Mesenchymal stem cell (in vitro differentiated cells and primary cell): ENCODE results near the gene VPS4A.

Experiments
- DNase-seq: peaks from one replicate; pipeline ENCODE4 v3.0.0-alpha.2; 2013
- H2AFZ ChIP-seq: one replicate; pipeline ENCODE4 v1.6.1; 2013; ENCODE audit warnings: low read depth, mild to moderate bottlenecking, control low read depth, inconsistent platforms, low read length, moderate library complexity
- H2AK5ac ChIP-seq: 2 replicates; pipeline ENCODE4 v1.6.1; 2013; ENCODE audit warnings: low read length, moderate library complexity, mild to moderate bottlenecking, inconsistent platforms; ENCODE audit not compliant: severe bottlenecking
- H2BK120ac ChIP-seq: one replicate; pipeline ENCODE4 v1.6.1; 2013; ENCODE audit warnings: low read depth, mild to moderate bottlenecking, inconsistent platforms, low read length, moderate library complexity
- H2BK12ac ChIP-seq, 2 experiments: one replicate each; pipeline ENCODE4 v1.6.1; 2013; ENCODE audit warnings: inconsistent platforms in 2 of 2, low read length in 2 of 2, mild to moderate bottlenecking in 2 of 2, moderate library complexity in 2 of 2, control low read depth in 1 of 2
- H2BK15ac ChIP-seq: one replicate; pipeline ENCODE4 v1.6.1; 2013; ENCODE audit warnings: mild to moderate bottlenecking, low read depth, inconsistent platforms; ENCODE audit not compliant: poor library complexity, severe bottlenecking
- H2BK5ac ChIP-seq: 2 replicates; pipeline ENCODE4 v1.6.1; 2013; ENCODE audit warnings: low read depth, mild to moderate bottlenecking, low read length, control low read depth, inconsistent platforms; ENCODE audit not compliant: poor library complexity, severe bottlenecking
- H3K14ac ChIP-seq, 2 experiments: one replicate each; pipeline ENCODE4 v1.6.1; 2013; ENCODE audit warnings: inconsistent platforms in 2 of 2, low read length in 2 of 2, control low read depth in 1 of 2, mild to moderate bottlenecking in 1 of 2, moderate library complexity in 1 of 2
- H3K18ac ChIP-seq, 2 experiments: one replicate each; pipeline ENCODE4 v1.6.1; 2013; ENCODE audit warnings: inconsistent platforms in 2 of 2, low read length in 2 of 2, control low read depth in 1 of 2, low read depth in 1 of 2, mild to moderate bottlenecking in 1 of 2
- H3K23ac ChIP-seq, 2 experiments: one replicate each; pipeline ENCODE4 v1.6.1; 2013; ENCODE audit warnings: inconsistent platforms in 2 of 2, low read length in 2 of 2, mild to moderate bottlenecking in 2 of 2, moderate library complexity in 2 of 2, control low read depth in 1 of 2
- H3K27ac ChIP-seq: 2 replicates; pipeline ENCODE4 v1.5.1; 2013; ENCODE audit warnings: mild to moderate bottlenecking, moderate library complexity, low read length, control low read depth, inconsistent platforms; ENCODE audit not compliant: poor library complexity, severe bottlenecking
- H3K27me3 ChIP-seq, 2 experiments: 2 replicates each; pipeline versions ENCODE4 v1.6.1 to v1.7.0; 2013; ENCODE audit warnings: low read length in 2 of 2, mild to moderate bottlenecking in 2 of 2, moderate library complexity in 2 of 2, control low read depth in 1 of 2, inconsistent platforms in 1 of 2; ENCODE audit not compliant: control insufficient read depth in 1 of 2, insufficient read depth in 1 of 2
- H3K36me3 ChIP-seq, 2 experiments: 2 replicates each; pipeline versions ENCODE4 v1.6.1 to v1.7.0; 2013; ENCODE audit warnings: low read length in 2 of 2, control low read depth in 1 of 2, inconsistent platforms in 1 of 2, low read depth in 1 of 2, mild to moderate bottlenecking in 1 of 2; ENCODE audit not compliant: insufficient read depth in 2 of 2, control insufficient read depth in 1 of 2
- H3K4ac ChIP-seq, 2 experiments: one replicate each; pipeline ENCODE4 v1.6.1; 2013; ENCODE audit warnings: inconsistent platforms in 2 of 2, low read length in 2 of 2, mild to moderate bottlenecking in 2 of 2, moderate library complexity in 2 of 2, control low read depth in 1 of 2, low read depth in 1 of 2
- H3K4me1 ChIP-seq: 2 replicates; pipeline ENCODE4 v1.6.1; 2013; ENCODE audit warnings: low read depth, low read length, control low read depth; ENCODE audit not compliant: control insufficient read depth, insufficient read depth
- H3K4me2 ChIP-seq: 2 replicates; pipeline ENCODE4 v1.6.1; 2013; ENCODE audit warnings: low read length, mild to moderate bottlenecking, inconsistent platforms; ENCODE audit not compliant: poor library complexity, severe bottlenecking
- H3K4me3 ChIP-seq, 2 experiments: 2 replicates each; pipeline versions ENCODE4 v1.5.1 to v1.7.0; 2013; ENCODE audit warnings: low read length in 2 of 2, mild to moderate bottlenecking in 2 of 2, control low read depth in 1 of 2, low read depth in 1 of 2; ENCODE audit not compliant: insufficient read depth in 1 of 2
- H3K79me1 ChIP-seq: replicated peaks from 2 replicates; pipeline ENCODE4 v1.6.1; 2013; ENCODE audit warnings: mild to moderate bottlenecking, control low read depth, low read length, inconsistent platforms; ENCODE audit not compliant: poor library complexity, severe bottlenecking
- H3K9ac ChIP-seq: 2 replicates; pipeline ENCODE4 v1.7.0; 2013; ENCODE audit warnings: mild to moderate bottlenecking, low read length, moderate library complexity
- H3K9me3 ChIP-seq: 2 replicates; pipeline ENCODE4 v1.7.0; 2013; ENCODE audit warnings: mild to moderate bottlenecking, low read length; ENCODE audit not compliant: control insufficient read depth
- H4K8ac ChIP-seq: one replicate; pipeline ENCODE4 v1.6.1; 2013; ENCODE audit warnings: inconsistent platforms, mild to moderate bottlenecking, low read length, moderate library complexity
- H4K91ac ChIP-seq: one replicate; pipeline ENCODE4 v1.6.1; 2013; ENCODE audit warnings: mild to moderate bottlenecking, low read length, inconsistent platforms
- WGBS: methylation state at CpG from one replicate; pipeline ENCODE4 v1.1.7; 2013; ENCODE audit warnings: mixed read lengths; 5-methylcytosine and 5-hydroxymethylcytosine counted together

The VPS4A gene

GRCh38 chr16:69363281-69363717 lies 52.1 kb downstream of the VPS4A start:
- no peak overlapping the region for H3K14ac ChIP-seq
- H3K27me3 ChIP-seq = no peaks in the 10 kb centered on the region
- H3K9me3 ChIP-seq = no peaks in the 10 kb centered on the region
- peaks cover 58 to 70% of the 10 kb centered on the region in 2 experiments for H3K36me3 ChIP-seq
- WGBS = 96% methylated on average over 5 of the region's 5 CpGs
- H3K23ac ChIP-seq = no peak overlapping the region
- no peak overlapping the region for H2BK120ac ChIP-seq
- no peak overlapping the region for H2BK15ac ChIP-seq
- no peak overlapping the region for H3K4me2 ChIP-seq
- H3K4me1 ChIP-seq = no peaks in the 10 kb centered on the region
- H3K27ac ChIP-seq = no peak overlapping the region
- H2AK5ac ChIP-seq = no peak overlapping the region
- no peak overlapping the region for H4K91ac ChIP-seq
- peaks cover 20% of the 10 kb centered on the region for H3K79me1 ChIP-seq
- H3K18ac ChIP-seq = no peak overlapping the region
- no peak overlapping the region for H2BK12ac ChIP-seq
- no peak overlapping the region for H3K4ac ChIP-seq
- H3K4me3 ChIP-seq = no peak overlapping the region
- H4K8ac ChIP-seq = no peak overlapping the region
- no peak overlapping the region for H2AFZ ChIP-seq
- no peak overlapping the region for H3K9ac ChIP-seq
- no peak overlapping the region for H2BK5ac ChIP-seq
- no peak for DNase-seq

GRCh38 chr16:69364088-69364487 lies 52.9 kb downstream of the VPS4A start:
- no peak for DNase-seq
- Histone ChIP-seq H3K23ac (no peak overlapping the region), H3K18ac (no peak overlapping the region), H3K36me3 (peaks cover 61 to 77% of the 10 kb centered on the region in 2 experiments), H2AK5ac (no peak overlapping the region), H3K4ac (no peak overlapping the region), H3K4me1 (no peaks in the 10 kb centered on the region), H3K27ac (no peak overlapping the region), H2BK5ac (no peak overlapping the region), H2BK120ac (no peak overlapping the region), H3K27me3 (no peaks in the 10 kb centered on the region), H3K9ac (no peak overlapping the region), H3K4me2 (no peak overlapping the region), H3K9me3 (no peaks in the 10 kb centered on the region), H3K79me1 (peaks cover 20% of the 10 kb centered on the region), H3K4me3 (no peak overlapping the region), H3K14ac (no peak overlapping the region), H2BK15ac (no peak overlapping the region), H4K91ac (no peak overlapping the region), H2AFZ (no peak overlapping the region), H4K8ac (no peak overlapping the region), H2BK12ac (no peak overlapping the region)
- WGBS = 86% methylated on average over 1 of the region's 2 CpGs

- Histone ChIP-seq H3K4ac (no peak overlapping the region), H2BK15ac (no peak overlapping the region), H3K27me3 (no peaks in the 10 kb centered on the region), H2AFZ (no peak overlapping the region), H2BK12ac (no peak overlapping the region), H3K4me3 (no peak overlapping the region), H4K91ac (no peak overlapping the region), H3K14ac (no peak overlapping the region), H2BK5ac (no peak overlapping the region), H3K4me1 (no peaks in the 10 kb centered on the region), H3K23ac (no peak overlapping the region), H3K18ac (no peak overlapping the region), H3K27ac (no peak overlapping the region), H3K9me3 (no peaks in the 10 kb centered on the region), H3K9ac (no peak overlapping the region), H2AK5ac (no peak overlapping the region), H3K4me2 (no peak overlapping the region), H3K79me1 (peaks cover 22% of the 10 kb centered on the region), H3K36me3 (peaks cover 61 to 85% of the 10 kb centered on the region in 2 experiments), H4K8ac (no peak overlapping the region), H2BK120ac (no peak overlapping the region)
- WGBS = 97% methylated on average over 2 of the region's 2 CpGs
- DNase-seq = no peak
Observed at GRCh38 chr16:69365901-69366300, 54.8 kb downstream of the VPS4A start.

- H3K27me3 ChIP-seq = no peaks in the 10 kb centered on the region
- no peak overlapping the region for H3K27ac ChIP-seq
- H3K36me3 ChIP-seq = peaks cover 60 to 84% of the 10 kb centered on the region in 2 experiments
- H2BK15ac ChIP-seq = no peak overlapping the region
- H3K4me2 ChIP-seq = no peak overlapping the region
- H2BK120ac ChIP-seq = no peak overlapping the region
- no peak overlapping the region for H2AK5ac ChIP-seq
- no peak overlapping the region for H2BK12ac ChIP-seq
- H3K14ac ChIP-seq = no peak overlapping the region
- no peak overlapping the region for H2AFZ ChIP-seq
- no peak for DNase-seq
- H4K91ac ChIP-seq = no peak overlapping the region
- H3K23ac ChIP-seq = no peak overlapping the region
- H3K9ac ChIP-seq = no peak overlapping the region
- no peak overlapping the region for H3K4ac ChIP-seq
- no peak overlapping the region for H4K8ac ChIP-seq
- no peak overlapping the region for H3K4me3 ChIP-seq
- H3K18ac ChIP-seq = no peak overlapping the region
- 91% methylated on average over 6 of the region's 7 CpGs for WGBS
- H3K9me3 ChIP-seq = no peaks in the 10 kb centered on the region
- H3K4me1 ChIP-seq = no peaks in the 10 kb centered on the region
- peaks cover 22% of the 10 kb centered on the region for H3K79me1 ChIP-seq
- no peak overlapping the region for H2BK5ac ChIP-seq
Observed at GRCh38 chr16:69366431-69366830, 55.3 kb downstream of the VPS4A start.
